Measurements from ENCODE around the gene PLCB3.

DNA sequence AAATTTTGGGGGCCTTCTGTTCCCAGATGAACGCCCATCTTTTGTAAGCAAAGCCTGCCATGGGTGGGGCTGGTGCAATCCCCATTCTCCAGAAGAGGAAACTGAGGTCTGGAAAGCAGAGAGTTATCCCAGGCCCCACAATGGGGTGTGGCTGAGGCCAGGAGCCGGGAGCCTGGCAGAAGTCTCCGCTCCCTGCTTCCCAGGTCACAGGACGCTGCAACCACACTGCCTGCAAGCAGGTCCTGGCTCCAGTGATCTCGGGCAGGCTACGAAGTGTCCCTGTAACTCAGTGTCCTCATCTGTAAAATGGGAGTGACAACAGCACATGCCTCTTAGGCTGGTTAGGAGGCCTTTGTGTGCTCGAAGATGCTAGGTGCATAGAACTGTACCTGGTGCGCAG lies 1.7 kb downstream of the PLCB3 start:
- TF ChIP-seq EZH2 (optimal IDR thresholded peaks at IDR 0.05; ENCODE audit: low read depth, low read length) (no peak), CTCF (IDR thresholded peaks at IDR 0.05; ENCODE audit: low read length) (no peak)

Data from MM.1S (cell line).